HEK293T (cell line): ENCODE measurements around the gene STEAP2.

ENCODE experiments used
- CTCF ChIA-PET: fragments of 350-600 bp; formaldehyde crosslinking; extraction: SDS; loops from one replicate; lab custom pipeline; 2021; ENCODE audit warnings: antibody characterized with exemption, inconsistent platforms; lab: Yijun Ruan, JAX
- POLR2A ChIA-PET: fragments of 350-600 bp; formaldehyde crosslinking; extraction: SDS; loops from one replicate; lab custom pipeline; 2020; ENCODE audit warnings: antibody characterized with exemption, inconsistent platforms; lab: Yijun Ruan, JAX
- DNase-seq: peaks from one replicate; pipeline ENCODE4 v3.0.0; 2012; ENCODE audit warnings: mixed read lengths; ENCODE audit errors: extremely low spot score
- ARNT ChIP-seq: fragments of 450-650 bp; IDR thresholded peaks from 2 replicates; pipeline ENCODE4 v1.6.1; 2017; ENCODE audit warnings: mild to moderate bottlenecking
- BHLHE40 ChIP-seq: fragments of 450-650 bp; IDR thresholded peaks from 2 replicates; pipeline ENCODE4 v1.6.1; 2016; ENCODE audit warnings: mild to moderate bottlenecking, moderate library complexity, borderline replicate concordance
- CTBP1 ChIP-seq: fragments of 450-650 bp; IDR thresholded peaks from 2 replicates; pipeline ENCODE4 v1.6.1; 2016; ENCODE audit warnings: borderline replicate concordance
- ELF4 ChIP-seq: fragments of 450-650 bp; IDR thresholded peaks from 2 replicates; pipeline ENCODE4 v1.6.1; 2017; ENCODE audit warnings: antibody characterized with exemption
- FOXA1 ChIP-seq: fragments of 450-650 bp; IDR thresholded peaks from 2 replicates; pipeline ENCODE4 v1.6.1; 2016; ENCODE audit warnings: mild to moderate bottlenecking
- FOXK2 ChIP-seq: fragments of 450-650 bp; IDR thresholded peaks from 2 replicates; pipeline ENCODE4 v1.6.1; 2016; ENCODE audit warnings: mild to moderate bottlenecking
- FOXM1 ChIP-seq: fragments of 450-650 bp; IDR thresholded peaks from 2 replicates; pipeline ENCODE4 v1.6.1; 2017; ENCODE audit warnings: mild to moderate bottlenecking, borderline replicate concordance
- HDGF ChIP-seq: fragments of 450-650 bp; IDR thresholded peaks from 2 replicates; pipeline ENCODE4 v1.6.1; 2017; ENCODE audit warnings: antibody characterized with exemption, borderline replicate concordance
- L3MBTL2 ChIP-seq: fragments of 450-650 bp; conservative IDR thresholded peaks from 2 replicates; pipeline ENCODE4 v1.6.1; 2016; ENCODE audit warnings: mild to moderate bottlenecking
- LEF1 ChIP-seq: fragments of 450-650 bp; IDR thresholded peaks from 2 replicates; pipeline ENCODE4 v1.6.1; 2017; ENCODE audit warnings: mild to moderate bottlenecking, borderline replicate concordance
- NFRKB ChIP-seq: fragments of 450-650 bp; IDR thresholded peaks from 2 replicates; pipeline ENCODE4 v1.6.1; 2016; ENCODE audit warnings: mild to moderate bottlenecking, moderate library complexity
- PKNOX1 ChIP-seq: fragments of 450-650 bp; IDR thresholded peaks from 2 replicates; pipeline ENCODE4 v1.6.1; 2016
- SP1 ChIP-seq: fragments of 450-650 bp; IDR thresholded peaks from 2 replicates; pipeline ENCODE4 v1.6.1; 2017
- SUZ12 ChIP-seq: fragments of 450-650 bp; IDR thresholded peaks from 2 replicates; pipeline ENCODE4 v1.6.1; 2016; ENCODE audit warnings: mild to moderate bottlenecking
- TARDBP ChIP-seq: fragments of 450-650 bp; IDR thresholded peaks from 2 replicates; pipeline ENCODE4 v1.6.1; 2016
- ZNF384 ChIP-seq: fragments of 450-650 bp; IDR thresholded peaks from 2 replicates; pipeline ENCODE4 v1.6.1; 2016

STEAP2 gene

GRCh38 chr7:90216080-90216674 lies 4.6 kb downstream of the STEAP2 start:
- ChIA-PET POLR2A (no interaction called here), CTCF (no interaction called here)
- no peak for DNase-seq

GRCh38 chr7:90216771-90217170 lies 5.2 kb downstream of the STEAP2 start:
- no peak for DNase-seq
- POLR2A ChIA-PET = no interaction called here
- TF ChIP-seq FOXK2 (no peak), HDGF (no peak), ELF4 (no peak), NFRKB (no peak), LEF1 (no peak), SP1 (no peak)
- CTCF ChIA-PET = no interaction called here

More at GRCh38 chr7:90216080-90216674, 4.6 kb downstream of the STEAP2 start:
- TF ChIP-seq SP1 (no peak), HDGF (no peak), CTBP1 (no peak), ARNT (no peak), SUZ12 (no peak), TARDBP (no peak), FOXA1 (no peak), FOXK2 (no peak), PKNOX1 (no peak), LEF1 (no peak), BHLHE40 (no peak), ELF4 (no peak), NFRKB (no peak), FOXM1 (no peak), ZNF384 (no peak), L3MBTL2 (no peak)

GRCh38 chr7:90222390-90222789 lies 10.8 kb downstream of the STEAP2 start:
- no peak for DNase-seq
- ChIA-PET POLR2A (interaction anchor here (0.8 kb wide), 1 partner anchor 11 kb away, joined by 3 read pairs; the partner anchor contains the start of gene STEAP2), CTCF (interaction anchor here (0.6 kb wide), 1 partner anchor 13 kb away, joined by 3 read pairs; no protein-coding TSS in a partner anchor)
- no peak for TF ChIP-seq ELF4
- TF ChIP-seq ARNT = no peak
- TF ChIP-seq SUZ12 = no peak
- no peak for TF ChIP-seq LEF1
- no peak for TF ChIP-seq FOXA1

GRCh38 chr7:90222811-90223725 lies 11.5 kb downstream of the STEAP2 start:
- ChIA-PET CTCF (interaction anchor here (0.6 to 1.4 kb wide), 2 partner anchors 12 to 13 kb away, joined by 3 to 6 read pairs; partner anchors contain the start of gene STEAP2), POLR2A (interaction anchor here (0.8 kb wide), 1 partner anchor 12 kb away, joined by 3 read pairs; the partner anchor contains the start of gene STEAP2)
- TF ChIP-seq TARDBP (no peak), NFRKB (no peak), FOXA1 (no peak), FOXK2 (no peak), BHLHE40 (no peak), HDGF (no peak), SUZ12 (no peak), LEF1 (no peak), SP1 (no peak), ZNF384 (no peak), ELF4 (no peak), L3MBTL2 (no peak), PKNOX1 (no peak), CTBP1 (no peak)
- no peak for DNase-seq

GRCh38 chr7:90224195-90224594 lies 12.7 kb downstream of the STEAP2 start:
- TF ChIP-seq BHLHE40 = no peak
- no peak for TF ChIP-seq FOXA1
- TF ChIP-seq SUZ12 = no peak
- no peak for TF ChIP-seq FOXK2
- no peak for TF ChIP-seq ELF4
- no peak for TF ChIP-seq HDGF
- TF ChIP-seq NFRKB = no peak
- no peak for TF ChIP-seq ZNF384
- no peak for TF ChIP-seq L3MBTL2
- no peak for TF ChIP-seq LEF1
- TF ChIP-seq FOXM1 = no peak
- TF ChIP-seq CTBP1 = no peak
- no peak for TF ChIP-seq ARNT
- TF ChIP-seq SP1 = no peak
- POLR2A ChIA-PET = no interaction called here
- no peak for DNase-seq
- CTCF ChIA-PET = interaction anchor here (1.4 kb wide), 1 partner anchor 13 kb away, joined by 6 read pairs; the partner anchor contains the start of gene STEAP2

GRCh38 chr7:90225181-90225580 lies 13.6 kb downstream of the STEAP2 start:
- ChIA-PET CTCF (interaction anchor here (0.6 kb wide), 1 partner anchor 1407 kb away, joined by 4 read pairs; no protein-coding TSS in a partner anchor), POLR2A (interaction anchor here (1.5 kb wide), 1 partner anchor 13 kb away, joined by 4 read pairs; the partner anchor contains the start of gene STEAP2)
- DNase-seq = no peak
- TF ChIP-seq LEF1 = no peak
- no peak for TF ChIP-seq SUZ12
- no peak for TF ChIP-seq L3MBTL2
- no peak for TF ChIP-seq FOXK2
- TF ChIP-seq CTBP1 = no peak
- TF ChIP-seq FOXA1 = no peak
- no peak for TF ChIP-seq TARDBP
- no peak for TF ChIP-seq BHLHE40
- TF ChIP-seq SP1 = no peak
- no peak for TF ChIP-seq FOXM1
- no peak for TF ChIP-seq ZNF384
- TF ChIP-seq PKNOX1 = no peak
- no peak for TF ChIP-seq ELF4
- no peak for TF ChIP-seq ARNT
- TF ChIP-seq NFRKB = no peak
